Heart right ventricle (tissue), 16 donors: ENCODE data around the gene NPPA. TPM values are rescaled to one million over a fixed set of nuclear protein-coding genes. Genes with fewer than 3 reads are reported as not detected.

ENCODE experiments used
- ATAC-seq, 8 donors: fragments of 200-7000 bp; cut with Tn5 transposase; one replicate each; pipeline ENCODE4 v1.9.1; 2020; ENCODE audit warnings: mild to moderate bottlenecking in 8 of 8, moderate library complexity in 8 of 8, moderate number of reproducible peaks in 1 of 8
- DNase-seq, 2 donors: peaks; one replicate each; pipeline ENCODE4 v3.0.0-alpha.2; 2020
- H3K27ac ChIP-seq, 10 donors: fragments of 200-600 bp; sonication (generic) in 2 of 10; one replicate each; pipeline versions ENCODE4 v1.5.0 to v1.8.0; 2020 to 2022; ENCODE audit warnings: mild to moderate bottlenecking in 3 of 10
- H3K27me3 ChIP-seq, 7 donors: fragments of 200-600 bp; one replicate each; pipeline ENCODE4 v1.8.0; 2021 to 2022; ENCODE audit warnings: mild to moderate bottlenecking in 2 of 7
- H3K36me3 ChIP-seq, 9 donors: fragments of 200-600 bp; sonication (generic) in 1 of 9; one replicate each; pipeline versions ENCODE4 v1.5.0 to v1.8.0; 2020 to 2022; ENCODE audit warnings: mild to moderate bottlenecking in 2 of 9
- H3K4me1 ChIP-seq, 9 donors: fragments of 200-600 bp; sonication (generic) in 1 of 9; one replicate each; pipeline versions ENCODE4 v1.5.0 to v1.8.0; 2020 to 2022; ENCODE audit warnings: mild to moderate bottlenecking in 4 of 9
- H3K4me3 ChIP-seq, 10 donors: fragments of 200-600 bp; sonication (generic) in 2 of 10; one replicate each; pipeline versions ENCODE4 v1.5.0 to v1.8.0; 2020 to 2022; ENCODE audit warnings: mild to moderate bottlenecking in 7 of 10, moderate library complexity in 2 of 10
- H3K9me3 ChIP-seq, 11 donors: fragments of 200-600 bp in 10 of 11; sonication (generic) in 2 of 11; one replicate each; pipeline versions ENCODE4 v1.5.0 to v1.8.0; 2013 to 2022; ENCODE audit warnings: mild to moderate bottlenecking in 2 of 11, control low read depth in 1 of 11, moderate library complexity in 1 of 11
- CTCF ChIP-seq, 9 donors: fragments of 200-600 bp; sonication (generic) in 2 of 9; IDR thresholded peaks; one replicate each; pipeline versions ENCODE4 v1.5.0 to v1.8.0; 2021 to 2022; ENCODE audit warnings: antibody characterized with exemption in 9 of 9, mild to moderate bottlenecking in 5 of 9, moderate library complexity in 1 of 9
- WGBS, 2 donors: extraction: QIAGEN DNeasy Blood & Tissue Kit; methylation state at CpG; one replicate each; pipeline ENCODE4 v1.1.7; 2013; ENCODE audit warnings: inconsistent platforms in 1 of 2; 5-methylcytosine and 5-hydroxymethylcytosine counted together
- intact Hi-C, 10 donors: fragments of 100-400 bp; cut with DNase I; formaldehyde crosslinking; loops; one replicate each; pipeline versions ENCODE4 v1.11.1 to v1.14.2; 2022
- polyA plus RNA-seq, 2 donors: library from polyadenylated mRNA; stranded (reverse); fragments of 200-250 nt; gene quantifications; one replicate each; pipeline ENCODE4 v1.2.3, GENCODE V29; 2013
- total RNA-seq, 10 donors: library from RNA; stranded (reverse); fragmentation: NEBNext Ultra II Directional in 3 of 10; extraction: Animal tissue kit (Norgen Biotek cat#: 25700) in 3 of 10; gene quantifications; one replicate each; pipeline versions ENCODE4 v1.2.1 to v1.2.4, GENCODE V29; 2021 to 2023
- donor health status: Arrhythmogenic right ventricular cardiomyopathy.
- donor health status: ischemic (EF 13 %, LVEDD 7.1; RV severe dilation, severe dysfunction).
- donor health status: healthy with polysubstance abuse.
- donor health status: DM: no; HTN: yes; CAD: no.
- donor health status: DM: no; HTN: no; CAD: no.
- donor health status: ischemic (EF 25% LVEDD 6.9; RV normal size, moderate dysfunction).
- donor health status: ischemic (EF 25% LVEDD 5.7; RV mildly dilated, moderate dysfunction).
- donor health status: healthy.
- donor health status: DM: yes; HTN: yes; CAD: no.
- donor health status: Ischemic cardiomyopathy.
- donor health status: ischemic (EF 35%, LVEDD 5.7; RV mildly dilated, moderate dysfunction).
- donor health status: nonischemic (EF 11% LVEDD 7.7; RV severe dilation, severe dysfunction).
- donor health status: DM: yes; HTN: yes; CAD: no.
- donor health status: PGD.
- donor health status: ischemic (EF 29% LVEDD 5.4; RV normal size, mild dysfunction).
- donor health status: nonischemic (EF 23%, LVEDD 6.1; RV moderate dilation, normal function).

The NPPA gene
- total and polyA plus RNA-seq, 12 donors = 5.8 to 2,762 (median 663) TPM

GRCh38 chr1:11813021-11813420, 34.6 kb downstream of the NPPA start:
- intact Hi-C loops = loop anchor here in 1 of 10 donors (10.0 kb wide), 1 partner anchor 68 kb away; no protein-coding TSS in a partner anchor
- Histone ChIP-seq H3K4me3 (no peak overlapping the region), H3K4me1 (peaks cover 0 to 36% (median 9%) of the 10 kb centered on the region in 9 donors), H3K9me3 (no peaks in the 10 kb centered on the region), H3K36me3 (peaks cover 0 to 95% (median 35%) of the 10 kb centered on the region in 9 donors), H3K27me3 (no peaks in the 10 kb centered on the region), H3K27ac (no peak overlapping the region)
- DNase-seq = no peak
- WGBS, 2 donors = 88 to 95% methylated on average over 5 of the region's 5 CpGs
- no peak for ATAC-seq
- TF ChIP-seq CTCF (IDR thresholded peaks at IDR 0.05) = no peak

GRCh38 chr1:11807133-11807532, 40.5 kb downstream of the NPPA start:
- no peak for DNase-seq
- WGBS, 2 donors = 49 to 59% methylated on average over 2 of the region's 2 CpGs
- H3K36me3 ChIP-seq = peaks cover 0 to 50% (median 14%) of the 10 kb centered on the region in 9 donors
- ATAC-seq = no peak
- peaks cover 16 to 60% (median 52%) of the 10 kb centered on the region in 9 donors for H3K4me1 ChIP-seq
- no peaks in the 10 kb centered on the region for H3K27me3 ChIP-seq
- H3K9me3 ChIP-seq = no peaks in the 10 kb centered on the region
- TF ChIP-seq CTCF (IDR thresholded peaks at IDR 0.05) = no peak
- intact Hi-C loops = loop anchor here in 2 of 10 donors (2.0 to 5.0 kb wide), 2 partner anchors 20 to 70 kb away; partner anchors contain the start of gene AGTRAP (in 1 of the 2)
- H3K27ac ChIP-seq = peak overlapping the region; percentile 96 to 100 (median 99)
- H3K4me3 ChIP-seq = peak overlapping the region in 9 of 10 donors; percentile 56 to 96 (median 79)

GRCh38 chr1:11806307-11806936, 41.2 kb downstream of the NPPA start:
- Histone ChIP-seq H3K27ac (peak overlapping the region; percentile 96 to 100 (median 99)), H3K27me3 (no peaks in the 10 kb centered on the region), H3K36me3 (peaks cover 0 to 45% (median 14%) of the 10 kb centered on the region in 9 donors), H3K4me1 (peaks cover 16 to 67% (median 58%) of the 10 kb centered on the region in 9 donors), H3K9me3 (no peaks in the 10 kb centered on the region), H3K4me3 (peak overlapping the region; percentile 56 to 96 (median 79))
- WGBS, 2 donors = 0 to 1% methylated on average over 20 of the region's 20 CpGs
- no peak for TF ChIP-seq CTCF (IDR thresholded peaks at IDR 0.05)
- ATAC-seq (peak; percentile 6 to 37 (median 28)), DNase-seq (peak in 1 of 2 donors; percentile 58)
- intact Hi-C loops = loop anchor here in 2 of 10 donors (2.0 to 5.0 kb wide), 2 partner anchors 20 to 69 kb away; partner anchors contain the start of gene AGTRAP (in 1 of the 2)

GRCh38 chr1:11805422-11806306, 41.9 kb downstream of the NPPA start, which contains the start of the genes CLCN6 and MTHFR:
Gene CLCN6 (plus strand): TSS chr1:11806191. CDS start chr1:11806263, 72 bp downstream.
Gene MTHFR (minus strand): TSS chr1:11805964. CDS start chr1:11803116, 2,848 bp downstream.
- peak; percentile 86 to 92 (median 88) for ATAC-seq
- peak within 1 kb of the TSS; percentile 96 to 100 (median 99) for H3K27ac ChIP-seq
- no peak for TF ChIP-seq CTCF (IDR thresholded peaks at IDR 0.05)
- intact Hi-C loops = loop anchor here in 4 of 10 donors (2.0 to 5.0 kb wide), 3 partner anchors 15 to 68 kb away; partner anchors contain the start of gene AGTRAP (in 1 of the 4)
- H3K4me1 ChIP-seq = peaks cover 16 to 75% (median 66%) of the 10 kb centered on the region in 9 donors
- peaks cover 0 to 45% (median 18%) of the 10 kb centered on the region in 9 donors for H3K36me3 ChIP-seq
- peak; percentile 99 for DNase-seq
- H3K27me3 ChIP-seq = no peaks in the 10 kb centered on the region
- no peaks in the 10 kb centered on the region for H3K9me3 ChIP-seq
- 1% methylated on average over 70 to 72 of the region's 72 CpGs for WGBS, 2 donors
- H3K4me3 ChIP-seq = peak within 1 kb of the TSS; percentile 62 to 96 (median 80)
